PC-3 (cell line): ENCODE measurements around the gene TMEM242.

Source experiments
- EZH2 ChIP-seq: fragments of 300-600 bp; sonication (generic); IDR thresholded peaks from one replicate; pipeline ENCODE4 v1.6.1; 2017; ENCODE audit warnings: antibody characterized with exemption, mild to moderate bottlenecking, low read length; ENCODE audit not compliant: unreplicated experiment
- EZH2phosphoT487 ChIP-seq: fragments of 300-600 bp; sonication (generic); IDR thresholded peaks from 2 replicates; pipeline ENCODE4 v1.6.1; 2018; ENCODE audit warnings: mild to moderate bottlenecking, antibody characterized with exemption, low read length, borderline replicate concordance
- TF ChIP-seq, protein P1 (sequence below): fragments of 300-600 bp; sonication (generic); conservative IDR thresholded peaks from 2 replicates; pipeline ENCODE4 v1.5.1; 2017; ENCODE audit warnings: antibody characterized with exemption, low read depth, mild to moderate bottlenecking, low read length

DNA sequence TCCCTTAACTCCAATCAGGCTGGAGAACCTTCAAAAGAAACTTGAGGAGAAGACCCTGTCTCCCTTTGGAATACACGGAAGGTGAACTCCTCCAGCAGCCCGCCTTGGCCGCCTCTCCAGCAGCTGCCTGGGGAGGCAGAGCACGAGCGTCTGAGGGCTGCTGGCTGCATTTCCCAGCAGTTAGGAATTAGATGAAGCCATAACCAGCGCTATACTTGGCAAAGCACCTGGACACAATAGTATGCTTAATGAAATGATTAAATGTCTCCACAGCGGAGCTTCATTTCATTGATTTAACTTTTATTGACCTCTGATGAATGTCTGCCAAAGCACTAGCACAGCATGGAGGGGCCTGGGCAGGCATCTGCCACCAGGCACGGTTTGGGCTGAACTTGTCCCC is 73.5 kb downstream of the TMEM242 start:
- TF ChIP-seq EZH2phosphoT487 (no peak), EZH2 (no peak)
- TF ChIP-seq, protein P1, sequence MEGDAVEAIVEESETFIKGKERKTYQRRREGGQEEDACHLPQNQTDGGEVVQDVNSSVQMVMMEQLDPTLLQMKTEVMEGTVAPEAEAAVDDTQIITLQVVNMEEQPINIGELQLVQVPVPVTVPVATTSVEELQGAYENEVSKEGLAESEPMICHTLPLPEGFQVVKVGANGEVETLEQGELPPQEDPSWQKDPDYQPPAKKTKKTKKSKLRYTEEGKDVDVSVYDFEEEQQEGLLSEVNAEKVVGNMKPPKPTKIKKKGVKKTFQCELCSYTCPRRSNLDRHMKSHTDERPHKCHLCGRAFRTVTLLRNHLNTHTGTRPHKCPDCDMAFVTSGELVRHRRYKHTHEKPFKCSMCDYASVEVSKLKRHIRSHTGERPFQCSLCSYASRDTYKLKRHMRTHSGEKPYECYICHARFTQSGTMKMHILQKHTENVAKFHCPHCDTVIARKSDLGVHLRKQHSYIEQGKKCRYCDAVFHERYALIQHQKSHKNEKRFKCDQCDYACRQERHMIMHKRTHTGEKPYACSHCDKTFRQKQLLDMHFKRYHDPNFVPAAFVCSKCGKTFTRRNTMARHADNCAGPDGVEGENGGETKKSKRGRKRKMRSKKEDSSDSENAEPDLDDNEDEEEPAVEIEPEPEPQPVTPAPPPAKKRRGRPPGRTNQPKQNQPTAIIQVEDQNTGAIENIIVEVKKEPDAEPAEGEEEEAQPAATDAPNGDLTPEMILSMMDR: no peak
